NCI-H146 (cell line): ENCODE results near the gene ABCC1.
A peak's percentile ranks its signal among the peaks of the same experiment; 100 is the strongest.
"Not testable (repeated sequence)": the region's sequence is repeated elsewhere in the genome, so short reads cannot be mapped to it uniquely, and the experiment has no call there.

Experiments
- DNase-seq: peaks from one replicate; lab custom pipeline; 2025; lab: John Stamatoyannopoulos, UW

Gene ABCC1

DNA sequence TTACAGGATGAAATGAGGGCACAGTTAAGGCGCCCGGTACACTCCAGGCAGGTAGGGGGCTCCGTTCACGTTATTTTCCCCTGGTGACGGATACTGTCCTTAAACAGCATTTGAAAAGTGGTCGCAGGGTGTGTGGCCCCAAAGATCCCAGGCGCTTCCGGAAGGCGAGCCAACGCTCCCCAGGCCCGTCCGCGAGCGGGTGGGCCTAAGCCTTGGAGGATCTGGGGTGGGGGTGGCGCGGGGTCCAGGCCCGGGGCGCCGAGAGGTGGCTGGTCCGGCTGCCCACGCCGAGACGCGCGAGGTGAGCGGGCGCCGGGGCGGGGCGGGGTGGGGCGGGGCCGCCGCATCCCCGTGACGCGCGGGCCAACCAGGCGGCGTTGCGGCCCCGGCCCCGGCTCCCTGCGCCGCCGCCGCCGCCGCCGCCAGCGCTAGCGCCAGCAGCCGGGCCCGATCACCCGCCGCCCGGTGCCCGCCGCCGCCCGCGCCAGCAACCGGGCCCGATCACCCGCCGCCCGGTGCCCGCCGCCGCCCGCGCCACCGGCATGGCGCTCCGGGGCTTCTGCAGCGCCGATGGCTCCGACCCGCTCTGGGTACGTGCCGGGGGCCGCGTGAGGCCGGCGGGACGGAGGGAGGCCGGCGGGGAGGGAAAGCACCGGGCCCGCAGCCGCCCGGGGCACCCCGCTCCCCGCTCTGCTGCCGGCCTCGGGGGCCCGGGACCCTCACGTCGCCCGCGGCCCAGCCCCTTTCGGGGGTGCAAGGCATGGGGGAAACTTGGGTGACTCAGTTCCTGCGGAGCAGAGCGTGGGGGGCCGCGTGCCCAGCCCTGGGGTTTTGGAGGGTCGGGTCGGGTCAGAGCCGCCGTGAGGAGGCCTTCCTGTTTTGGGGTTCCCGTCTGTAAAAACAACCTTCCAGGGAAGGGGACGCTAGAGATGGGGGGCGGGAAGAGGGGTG lies at the start of gene ABCC1:
Gene ABCC1 (plus strand): TSS at position 407 of the 951 bp plus-strand sequence. CDS start 136 bp downstream, at position 543.
- DNase-seq: peak; percentile 66

DNA sequence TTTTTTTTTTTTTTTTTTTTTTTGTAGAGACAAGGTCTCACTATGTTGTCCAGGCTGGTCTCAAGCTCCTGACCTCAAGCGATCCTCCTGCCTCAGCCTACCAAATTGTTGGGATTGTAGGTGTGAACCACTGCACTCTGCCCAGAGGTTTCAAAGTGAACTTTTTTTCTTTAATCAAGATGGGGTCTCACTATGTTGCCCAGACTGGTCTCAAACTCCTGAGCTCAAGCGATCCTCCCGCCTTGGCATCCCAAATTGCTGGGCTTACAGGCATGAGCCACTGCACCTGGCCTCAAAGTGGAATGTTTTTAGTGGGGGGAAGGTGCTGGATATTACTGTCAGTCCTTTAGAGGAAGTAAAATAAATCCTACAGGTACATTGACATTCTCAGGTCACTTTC lies 49.1 kb upstream of the ABCC1 start:
- no peak for DNase-seq

DNA sequence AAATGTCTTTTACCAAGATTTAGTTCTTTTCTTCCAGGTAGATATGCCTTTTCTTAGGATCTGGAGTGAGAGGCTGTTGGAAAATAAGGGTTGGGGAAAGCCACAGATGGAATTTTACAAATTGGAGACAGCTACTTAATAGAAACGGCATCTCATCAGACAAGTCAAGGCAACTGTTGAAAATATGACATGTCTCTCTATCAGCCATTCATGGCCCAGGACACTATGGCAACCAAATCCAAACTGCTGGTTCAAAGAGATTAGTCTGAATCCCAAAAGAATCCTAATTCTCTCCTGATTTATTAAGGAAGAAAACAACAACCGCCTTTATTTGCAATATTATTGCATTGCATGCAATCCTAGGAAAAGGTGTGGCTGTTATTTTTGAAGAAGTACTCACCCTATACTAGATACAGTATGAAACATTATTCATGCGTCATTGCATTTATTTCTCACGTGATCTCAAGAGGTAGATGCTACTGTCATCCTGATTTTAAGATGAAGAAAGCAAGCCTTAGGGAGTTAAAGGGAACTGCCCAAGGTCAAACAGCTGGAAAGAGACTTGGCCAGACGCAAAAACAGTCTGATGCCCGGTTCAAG lies 48.4 kb upstream of the ABCC1 start:
- no peak for DNase-seq

DNA sequence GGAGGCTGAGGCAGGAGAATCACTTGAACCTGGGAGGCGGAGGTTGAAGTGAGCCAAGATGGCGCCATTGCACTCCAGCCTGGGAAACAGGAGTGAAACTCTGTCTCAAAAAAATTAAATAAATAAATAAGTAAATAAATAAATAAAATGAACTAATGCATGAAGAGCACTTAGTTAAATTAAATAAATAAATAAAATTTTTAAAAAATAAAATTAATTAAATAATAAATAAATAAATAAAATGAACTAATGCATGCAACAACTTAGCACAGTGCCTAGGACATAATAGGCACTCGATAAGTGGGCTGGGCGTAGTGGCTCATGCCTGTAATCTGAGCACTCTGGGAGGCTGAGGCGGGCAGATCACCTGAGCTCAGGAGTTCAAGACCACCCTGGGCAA lies 45.5 kb upstream of the ABCC1 start:
- DNase-seq: no peak

- no peak for DNase-seq
These were observed 43.0 kb upstream of the ABCC1 start for GRCh38 chr16:15906439-15906838.

- peak; percentile 94 for DNase-seq
These were observed 41.4 kb upstream of the ABCC1 start for GRCh38 chr16:15907863-15908478.

- DNase-seq: no peak
These were observed 38.2 kb upstream of the ABCC1 start for GRCh38 chr16:15911198-15911597.

DNA sequence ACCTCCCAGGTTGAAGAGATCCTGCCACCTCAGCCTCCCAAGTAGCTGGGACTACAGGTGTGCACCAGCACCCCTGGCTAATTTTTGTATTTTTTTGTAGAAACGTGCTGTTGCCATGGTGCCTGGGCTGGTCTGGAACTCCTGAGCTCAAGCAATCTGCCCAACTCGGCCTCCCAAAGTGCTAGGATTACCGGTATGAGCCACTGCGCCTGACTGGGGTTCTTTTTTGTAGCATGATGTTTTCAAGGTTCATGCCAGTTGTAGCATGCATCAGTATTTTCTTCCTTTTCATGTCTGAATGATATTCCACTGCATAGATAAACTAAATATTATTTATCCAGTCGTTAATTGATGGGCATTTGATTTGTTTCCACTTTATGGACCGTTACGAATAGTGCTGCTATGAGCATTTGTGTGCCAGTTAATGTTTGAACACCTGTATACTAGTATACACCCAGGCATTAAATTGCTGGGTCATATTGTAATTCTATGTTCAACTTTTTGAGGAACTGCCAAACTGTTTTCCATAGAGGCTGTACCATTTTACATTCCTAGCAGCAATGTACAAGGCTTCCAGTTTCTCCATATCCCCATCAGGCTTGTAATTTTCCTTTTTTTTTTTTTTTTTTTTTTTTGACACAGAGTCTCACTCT lies 36.2 kb upstream of the ABCC1 start:
- DNase-seq: no peak

DNA sequence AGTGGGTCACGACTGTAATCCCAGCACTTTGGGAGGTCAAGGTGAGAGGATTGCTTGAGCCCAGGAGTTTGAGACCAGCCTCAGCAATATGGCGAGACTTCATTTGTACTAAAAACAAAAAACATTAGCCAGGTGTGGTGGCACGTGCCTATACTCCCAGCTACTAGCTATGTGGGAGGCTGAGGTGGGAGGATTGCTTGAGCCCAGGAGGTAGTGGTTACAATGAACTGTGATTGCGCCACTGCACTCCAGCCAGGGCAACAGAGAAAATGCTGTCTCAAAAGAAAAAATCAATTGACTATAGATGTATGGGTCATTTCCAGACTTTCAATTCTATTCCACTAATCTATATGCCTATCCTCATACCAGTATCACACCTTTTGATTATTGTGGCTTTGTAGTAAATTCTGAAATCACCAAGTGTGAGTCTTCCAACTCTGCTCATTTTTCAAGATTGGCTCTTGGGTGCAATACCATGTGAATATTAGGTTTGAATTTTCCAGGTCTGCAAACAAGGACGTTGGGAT lies 33.8 kb upstream of the ABCC1 start:
- no peak for DNase-seq

- no peak for DNase-seq
These were observed 33.1 kb upstream of the ABCC1 start for GRCh38 chr16:15916323-15916722.

- DNase-seq: not testable (repeated sequence)
These were observed 31.1 kb upstream of the ABCC1 start for GRCh38 chr16:15918314-15918713.

GRCh38 chr16:15919331-15919730 lies 30.1 kb upstream of the ABCC1 start:
- DNase-seq: no peak

GRCh38 chr16:15924996-15925395 lies 24.4 kb upstream of the ABCC1 start:
- DNase-seq: no peak

- DNase-seq: peak; percentile 44
These were observed 23.8 kb upstream of the ABCC1 start for GRCh38 chr16:15925631-15926030.

- DNase-seq: no peak
These were observed 20.9 kb upstream of the ABCC1 start for GRCh38 chr16:15928261-15929104.

- DNase-seq: no peak
These were observed 16.5 kb upstream of the ABCC1 start for GRCh38 chr16:15932939-15933338.

GRCh38 chr16:15933781-15934180 lies 15.6 kb upstream of the ABCC1 start:
- DNase-seq: no peak

- DNase-seq: no peak
These were observed 14.4 kb upstream of the ABCC1 start for GRCh38 chr16:15934991-15935390.

DNA sequence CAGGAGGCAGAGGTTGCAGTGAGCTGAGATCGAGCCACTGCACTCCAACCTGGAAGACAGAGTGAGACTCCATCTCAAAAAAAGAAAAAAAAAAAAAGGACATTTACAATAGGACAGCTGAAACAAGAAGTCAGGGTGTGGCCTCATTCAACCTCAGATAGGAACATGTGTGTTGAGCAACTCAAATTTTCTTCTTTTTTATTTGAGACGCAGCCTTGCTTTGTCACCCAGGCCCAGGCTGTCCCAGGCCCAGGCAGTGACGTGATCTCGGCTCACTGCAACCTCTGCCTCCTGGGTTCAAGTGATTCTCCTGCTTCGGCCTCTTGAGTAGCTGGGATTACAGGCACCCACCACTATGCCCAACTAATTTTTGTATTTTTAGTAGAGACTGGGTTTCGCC lies 12.6 kb upstream of the ABCC1 start:
- DNase-seq: not testable (repeated sequence)

DNA sequence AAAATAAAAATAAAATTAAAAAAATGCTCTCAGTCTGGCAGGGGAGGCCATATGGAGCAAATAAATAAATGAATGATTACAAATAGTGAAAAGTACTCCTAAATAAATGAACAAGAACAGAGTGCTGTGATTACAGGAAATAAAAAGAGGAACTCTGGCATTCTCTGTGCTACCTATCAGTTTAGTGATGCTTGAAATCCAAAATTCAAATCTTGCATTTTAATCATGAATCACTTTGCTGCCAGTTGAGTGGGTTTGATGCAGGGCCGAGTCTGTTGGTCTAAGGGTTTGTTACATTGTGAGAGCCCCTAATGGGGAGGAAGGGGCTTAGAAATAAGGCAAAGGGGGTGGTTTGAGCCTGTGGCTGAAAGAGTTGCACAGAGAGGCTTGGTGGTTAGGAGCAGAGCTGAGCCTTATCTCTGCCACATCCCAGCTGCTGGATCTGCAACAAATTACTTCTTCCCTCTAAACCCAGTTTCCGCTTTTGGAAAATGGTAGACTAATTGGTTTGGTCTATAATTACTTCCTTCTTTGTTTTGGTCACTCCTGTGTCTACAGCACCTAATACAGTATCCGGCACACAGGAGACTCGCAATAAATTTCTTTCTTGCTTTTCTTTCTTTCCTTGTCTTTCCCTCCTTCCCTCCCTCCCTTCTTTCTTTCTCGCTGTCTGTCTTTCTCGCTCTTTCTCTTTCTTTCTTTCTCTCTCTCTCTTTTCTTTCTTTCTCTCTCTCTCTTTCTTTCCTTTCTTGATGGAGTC lies 6.3 kb upstream of the ABCC1 start:
- peak; percentile 65 for DNase-seq
